BE2C (cell line): ENCODE measurements around the gene TMEM132A.

Experiments
- DNase-seq: peaks from one replicate; pipeline ENCODE4 v3.0.0-alpha.2; 2020
- H3K27me3 ChIP-seq: fragments of 250-450 bp; sonication (Bioruptor Pico); 2 replicates; pipeline ENCODE4 v1.5.1; 2020; ENCODE audit warnings: mild to moderate bottlenecking
- H3K36me3 ChIP-seq: fragments of 250-450 bp; sonication (Bioruptor Pico); 2 replicates; pipeline ENCODE4 v1.5.1; 2020; ENCODE audit warnings: mild to moderate bottlenecking
- H3K4me1 ChIP-seq: fragments of 250-450 bp; sonication (Bioruptor Pico); 2 replicates; pipeline ENCODE4 v1.5.1; 2020
- H3K4me3 ChIP-seq: 2 replicates; pipeline ENCODE4 v1.5.1; 2011; ENCODE audit warnings: low read depth, low read length
- H3K9me3 ChIP-seq: fragments of 250-450 bp; sonication (Bioruptor Pico); 2 replicates; pipeline ENCODE4 v1.5.1; 2020
- CTCF ChIP-seq: IDR thresholded peaks from 2 replicates; pipeline ENCODE4 v1.5.1; 2012; ENCODE audit warnings: mild to moderate bottlenecking, low read depth, low read length

Gene TMEM132A

DNA sequence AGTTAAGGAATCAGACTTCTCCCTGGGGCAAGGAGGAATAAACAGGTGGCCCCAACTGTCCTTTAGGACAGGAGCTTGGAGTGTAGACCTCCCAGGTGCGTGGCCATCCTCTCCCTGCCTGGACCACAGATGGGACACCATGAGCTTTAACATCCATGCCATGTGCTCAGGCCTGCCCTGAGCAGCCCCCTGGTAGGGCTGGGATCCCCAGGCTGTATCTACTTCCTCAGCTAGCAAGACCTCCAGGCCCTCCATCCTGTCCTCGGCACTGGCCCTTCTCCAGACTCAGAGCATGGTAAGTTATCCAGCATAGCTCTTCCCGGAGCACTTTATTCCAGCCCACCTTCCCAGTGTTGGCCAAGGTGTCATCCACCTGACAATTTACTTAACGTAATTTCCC lies 53.0 kb downstream of the TMEM132A start:
- no peak overlapping the region for H3K4me3 ChIP-seq
- no peaks in the 10 kb centered on the region for H3K4me1 ChIP-seq
- no peak for TF ChIP-seq CTCF

DNA sequence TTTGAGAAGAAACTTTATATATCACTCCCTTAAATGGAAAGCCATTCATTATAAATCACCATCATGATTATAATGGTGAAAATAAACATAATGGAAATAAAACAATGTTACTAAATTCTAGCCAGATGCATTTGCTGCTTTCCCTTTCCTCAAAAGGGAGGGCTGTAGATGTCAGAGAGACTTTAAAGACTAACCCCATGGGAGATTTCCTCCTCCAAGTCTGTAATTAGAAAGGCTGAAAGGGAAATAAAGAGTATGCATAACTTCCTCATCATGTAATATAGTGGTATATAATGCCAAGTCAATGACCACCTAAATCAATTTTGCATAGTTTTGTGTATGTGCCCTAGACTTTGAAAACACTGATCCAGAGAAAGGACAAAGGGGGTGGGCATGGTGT lies 53.6 kb downstream of the TMEM132A start:
- TF ChIP-seq CTCF: no peak
- Histone ChIP-seq H3K36me3 (no peaks in the 10 kb centered on the region), H3K9me3 (no peaks in the 10 kb centered on the region), H3K4me1 (no peaks in the 10 kb centered on the region), H3K4me3 (no peak overlapping the region), H3K27me3 (no peaks in the 10 kb centered on the region)
- no peak for DNase-seq

More for the DNA sequence above, 53.0 kb downstream of the TMEM132A start:
- no peaks in the 10 kb centered on the region for H3K9me3 ChIP-seq
- no peak for DNase-seq
- no peaks in the 10 kb centered on the region for H3K36me3 ChIP-seq
- H3K27me3 ChIP-seq: no peaks in the 10 kb centered on the region

DNA sequence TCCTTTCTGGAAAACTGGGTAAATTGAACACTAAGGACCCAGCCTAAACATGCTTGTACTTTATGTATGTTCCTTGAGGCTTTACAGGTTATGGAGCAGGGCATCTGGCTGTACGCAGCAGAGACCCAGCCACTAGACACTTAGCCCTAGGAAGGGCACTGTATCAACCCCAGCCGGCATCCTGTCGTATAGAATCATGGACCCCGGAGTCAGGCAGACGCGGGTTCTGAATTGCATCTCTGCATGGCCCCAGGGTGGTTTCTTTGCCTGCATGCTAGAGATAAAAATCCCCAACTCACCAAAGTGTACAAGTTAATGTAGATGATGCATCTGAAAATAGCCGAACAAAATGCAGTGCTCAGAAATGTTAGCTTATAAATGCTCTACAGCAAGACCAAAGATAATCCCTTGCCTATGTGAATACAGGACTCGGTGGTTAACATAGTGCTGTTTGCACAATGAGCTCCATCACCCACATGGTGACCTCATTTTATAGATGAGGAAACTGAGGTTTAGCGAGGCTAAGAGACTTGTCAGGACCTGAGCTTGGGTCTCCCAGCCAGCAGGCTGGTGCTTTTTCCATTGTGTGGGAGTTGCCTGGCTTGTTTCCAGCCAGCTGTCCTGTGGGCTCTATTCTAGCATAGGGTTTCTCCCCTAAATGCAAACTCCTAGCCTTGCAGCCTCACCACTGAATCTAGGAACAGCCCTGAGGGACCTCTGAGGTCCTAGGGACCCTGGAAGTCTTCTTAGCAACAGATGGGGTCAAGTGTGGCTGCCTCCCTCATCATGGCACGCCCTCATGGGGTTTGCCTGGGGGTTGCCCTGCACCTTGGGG lies 54.5 kb downstream of the TMEM132A start:
- Histone ChIP-seq H3K4me1 (no peaks in the 10 kb centered on the region), H3K27me3 (no peaks in the 10 kb centered on the region), H3K9me3 (no peaks in the 10 kb centered on the region), H3K36me3 (no peaks in the 10 kb centered on the region), H3K4me3 (no peak overlapping the region)
- no peak for DNase-seq
- no peak for TF ChIP-seq CTCF

DNA sequence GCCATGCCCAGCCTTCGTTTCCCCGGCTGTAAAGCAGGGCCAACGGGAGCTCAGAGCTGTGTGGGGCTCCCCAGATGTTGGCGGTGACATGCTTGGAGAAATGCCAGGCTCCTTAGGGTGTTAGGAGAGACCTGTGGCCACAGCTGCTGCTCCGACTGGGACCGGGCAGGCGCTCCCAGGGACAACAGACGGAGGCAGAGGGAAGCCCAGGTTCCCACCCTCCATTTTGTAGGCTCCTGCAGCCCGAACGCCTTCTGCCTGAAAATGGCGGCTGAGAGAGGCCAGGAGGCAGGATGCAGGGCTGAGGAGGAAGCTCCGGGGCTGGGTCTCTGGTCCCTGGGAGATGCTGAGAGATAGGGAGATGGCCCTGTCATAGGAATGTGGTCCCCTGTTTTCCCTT lies 57.3 kb downstream of the TMEM132A start:
- Histone ChIP-seq H3K9me3 (no peaks in the 10 kb centered on the region), H3K27me3 (no peaks in the 10 kb centered on the region), H3K36me3 (no peaks in the 10 kb centered on the region), H3K4me3 (no peak overlapping the region), H3K4me1 (no peaks in the 10 kb centered on the region)
- no peak for TF ChIP-seq CTCF
- DNase-seq: no peak

DNA sequence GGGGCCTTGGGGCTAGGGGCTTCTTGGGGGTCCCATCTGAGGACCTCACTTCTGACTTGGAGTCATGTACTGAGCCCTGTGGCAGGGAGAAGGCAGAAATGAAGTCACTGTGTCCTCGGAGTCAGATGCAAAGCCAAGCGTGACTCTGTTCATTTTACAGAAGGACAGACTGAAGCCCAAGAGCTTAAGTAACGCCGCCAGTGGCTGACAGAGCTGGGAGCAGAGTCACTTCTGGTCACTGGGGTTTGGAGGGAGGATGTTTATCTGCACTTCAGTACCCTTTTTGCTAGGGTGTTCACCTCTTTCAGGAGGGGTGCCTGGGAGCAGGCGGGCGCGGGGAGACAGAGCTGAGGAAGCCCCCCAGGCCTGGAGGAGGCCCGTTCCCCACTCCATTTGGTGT lies 57.9 kb downstream of the TMEM132A start:
- Histone ChIP-seq H3K4me3 (no peak overlapping the region), H3K36me3 (no peaks in the 10 kb centered on the region), H3K4me1 (no peaks in the 10 kb centered on the region), H3K9me3 (no peaks in the 10 kb centered on the region), H3K27me3 (no peaks in the 10 kb centered on the region)
- no peak for DNase-seq
- TF ChIP-seq CTCF: no peak

DNA sequence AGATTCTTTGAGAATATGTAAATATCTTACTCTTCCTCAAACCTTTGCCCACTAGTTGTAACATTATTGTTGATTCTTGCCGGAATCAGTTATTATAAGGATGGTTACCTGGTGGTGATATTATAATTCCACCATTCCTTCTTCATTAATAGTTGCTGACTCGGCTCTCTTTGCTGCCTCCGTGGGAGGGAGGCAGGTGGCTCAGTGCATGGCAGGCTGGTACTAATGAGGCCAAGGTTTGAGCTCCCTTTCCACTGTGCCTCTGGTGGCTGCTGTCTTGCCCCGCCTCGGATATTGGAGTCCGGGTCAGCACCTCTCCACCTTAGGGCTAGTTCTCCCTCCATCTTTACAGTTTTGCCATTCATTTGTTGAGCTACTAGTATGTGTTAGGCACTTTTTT lies 59.9 kb downstream of the TMEM132A start:
- H3K36me3 ChIP-seq: no peaks in the 10 kb centered on the region
- H3K27me3 ChIP-seq: no peaks in the 10 kb centered on the region
- no peak for DNase-seq
- no peak for TF ChIP-seq CTCF
- H3K9me3 ChIP-seq: no peaks in the 10 kb centered on the region
- H3K4me1 ChIP-seq: no peaks in the 10 kb centered on the region
- H3K4me3 ChIP-seq: no peak overlapping the region
